GM19193 (cell line): ENCODE data around the gene GLI3.

Experiments
- POLR2A ChIP-seq: IDR thresholded peaks from 4 replicates; pipeline ENCODE4 v1.6.1; 2011; ENCODE audit not compliant: insufficient read depth, insufficient read length; ENCODE audit errors: extremely low read depth

Gene GLI3

DNA sequence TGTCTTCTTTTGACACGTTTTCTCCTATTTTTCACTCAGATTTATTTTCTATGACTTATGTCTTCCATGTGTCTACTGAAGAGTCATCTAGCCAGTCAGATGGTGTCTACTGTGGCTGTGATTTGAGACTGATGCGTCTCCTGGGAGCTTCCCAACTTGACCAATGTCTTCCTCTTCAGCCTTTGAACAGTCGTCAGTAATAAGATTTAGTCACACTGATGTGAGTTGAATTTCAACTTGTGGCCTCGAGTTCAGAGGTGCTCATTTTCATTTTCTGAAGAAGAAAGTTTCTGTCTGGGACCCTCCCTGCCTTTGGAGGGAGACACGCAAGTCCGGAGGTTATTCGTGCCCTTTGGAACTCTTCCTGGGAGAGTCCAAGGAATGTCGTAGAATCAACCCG lies 312.2 kb downstream of the GLI3 start:
- no peak for TF ChIP-seq POLR2A

DNA sequence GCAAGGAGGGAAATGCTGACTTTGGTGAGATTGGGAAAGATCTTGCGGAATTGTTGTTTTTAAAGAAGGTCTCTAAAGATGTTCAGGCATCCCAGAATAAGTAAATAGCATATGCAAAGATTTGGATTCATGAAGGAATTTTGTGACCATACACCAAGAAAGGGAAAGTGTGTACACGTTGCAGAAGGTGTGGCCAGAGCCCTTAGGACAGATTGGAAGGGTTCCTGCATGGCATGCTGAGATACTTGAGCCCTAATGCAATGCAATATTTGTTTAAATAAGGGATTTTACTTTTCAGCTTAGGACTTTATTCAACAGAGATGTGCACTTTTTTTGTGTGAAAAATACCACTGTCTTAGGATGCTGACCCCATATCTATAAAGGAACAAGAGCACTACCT lies 314.6 kb downstream of the GLI3 start:
- TF ChIP-seq POLR2A = no peak

DNA sequence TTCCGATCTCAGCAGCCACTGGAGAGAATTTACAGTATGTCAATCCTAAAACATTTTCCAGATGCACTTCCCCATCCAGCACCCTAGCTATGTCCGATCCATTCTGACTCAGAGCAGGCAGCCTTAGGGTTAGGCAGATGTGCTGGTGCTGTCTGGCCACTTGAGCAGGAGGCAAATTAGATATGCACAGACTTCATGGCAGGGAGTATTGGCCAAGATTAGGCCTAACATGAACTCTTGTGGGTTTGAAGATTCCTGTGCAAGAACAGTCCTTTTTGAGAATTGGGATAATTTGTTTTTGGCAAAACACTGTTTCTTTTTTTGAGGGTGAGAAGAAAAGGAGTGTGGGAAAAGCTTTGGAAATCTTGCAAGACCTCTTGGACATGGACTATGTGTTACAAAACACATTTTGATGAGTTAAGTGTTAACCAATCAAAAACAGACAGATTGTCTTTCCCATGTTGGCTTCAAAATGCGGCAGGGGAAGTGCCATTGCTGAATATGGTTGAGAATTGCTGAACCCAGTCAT lies 315.5 kb downstream of the GLI3 start:
- no peak for TF ChIP-seq POLR2A

DNA sequence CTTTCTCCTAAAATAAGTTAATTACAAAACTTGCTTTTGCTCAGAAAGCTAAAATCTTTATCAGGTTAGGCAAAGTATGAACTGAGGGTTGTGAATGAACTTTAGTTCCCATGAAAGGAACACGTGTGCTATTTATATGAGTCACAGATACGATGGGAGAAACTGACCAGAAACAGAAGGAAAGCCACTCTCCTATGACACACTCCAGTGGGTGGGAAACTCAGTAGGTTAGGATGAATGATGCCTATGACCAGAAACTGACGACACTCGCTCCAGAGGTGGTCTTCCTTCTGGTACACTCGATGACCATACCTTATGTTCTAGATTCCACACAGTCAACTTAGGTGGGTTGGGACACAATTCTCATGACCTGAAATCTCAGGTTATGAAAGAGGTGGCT lies 318.4 kb downstream of the GLI3 start:
- TF ChIP-seq POLR2A = no peak

DNA sequence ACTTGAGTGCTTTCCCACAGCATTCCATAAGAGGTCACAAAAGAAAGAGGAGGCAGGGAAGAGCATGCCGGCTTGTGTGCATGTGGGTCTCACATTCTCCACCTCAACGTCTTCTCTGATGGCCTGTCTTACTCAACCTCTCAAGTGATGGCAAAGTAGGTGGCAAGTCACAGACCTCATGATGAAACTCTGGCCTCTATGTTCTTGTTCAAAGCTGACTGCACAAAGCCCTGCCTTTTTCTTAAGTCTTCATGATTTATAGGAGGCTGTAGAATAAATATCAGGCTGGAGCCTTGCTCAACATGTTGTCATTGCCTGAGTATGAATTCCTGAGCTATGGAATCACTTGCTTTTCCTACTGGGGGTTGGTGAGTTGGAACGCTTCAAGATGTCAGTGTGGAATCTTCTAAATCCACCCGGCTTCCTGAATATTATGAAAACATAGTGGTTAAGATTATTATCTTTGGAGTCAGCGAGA lies 320.5 kb downstream of the GLI3 start:
- TF ChIP-seq POLR2A = no peak

DNA sequence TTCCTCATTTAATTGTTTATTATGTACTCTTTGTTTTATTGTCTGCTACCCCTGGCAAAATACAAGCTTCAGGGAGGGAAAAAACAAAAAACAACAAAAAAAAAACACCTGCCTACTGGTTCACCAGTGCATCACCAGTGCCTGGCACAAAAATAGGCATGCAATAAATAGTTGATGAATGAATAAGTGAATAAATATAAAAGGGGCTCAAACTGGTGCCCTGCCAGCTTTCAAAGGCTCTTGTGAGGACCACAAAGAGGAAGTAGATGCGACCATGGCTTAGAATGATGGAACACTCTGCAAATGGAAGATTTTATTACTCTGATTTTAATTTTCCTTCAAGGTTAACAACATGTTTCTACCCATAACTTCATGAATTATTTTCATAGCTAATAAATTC lies 321.1 kb downstream of the GLI3 start:
- no peak for TF ChIP-seq POLR2A

DNA sequence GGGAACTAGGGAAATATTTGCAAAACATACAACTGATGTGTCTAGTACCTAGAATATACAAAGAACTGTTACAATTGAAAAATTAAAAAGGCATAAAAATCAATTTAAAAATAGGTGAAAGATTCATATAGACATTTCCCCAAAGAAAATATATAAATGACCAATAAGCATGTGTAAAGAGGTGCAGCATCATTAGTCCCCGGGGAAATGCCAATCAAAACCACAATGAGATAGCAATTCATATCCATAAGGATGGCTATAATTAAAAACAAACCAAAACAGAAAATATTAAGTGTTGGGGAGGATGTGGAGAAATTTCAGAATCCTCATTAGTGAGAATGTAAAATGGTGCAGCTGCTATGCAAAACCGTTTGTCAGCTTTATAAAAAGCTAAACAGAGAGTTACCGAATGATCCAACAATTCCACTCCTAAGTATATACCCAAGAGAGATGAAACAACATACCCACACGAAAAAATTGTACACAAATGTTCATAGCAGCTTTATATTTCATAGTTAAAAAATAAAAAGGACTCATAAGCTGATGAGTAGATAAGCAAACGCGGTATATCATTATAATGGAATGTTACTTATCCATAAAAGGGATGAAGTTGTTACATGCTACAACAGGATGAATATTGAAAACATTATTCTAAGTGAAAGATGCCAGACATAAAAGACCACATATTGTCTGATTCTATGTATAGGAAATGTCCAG lies 324.0 kb downstream of the GLI3 start:
- no peak for TF ChIP-seq POLR2A

DNA sequence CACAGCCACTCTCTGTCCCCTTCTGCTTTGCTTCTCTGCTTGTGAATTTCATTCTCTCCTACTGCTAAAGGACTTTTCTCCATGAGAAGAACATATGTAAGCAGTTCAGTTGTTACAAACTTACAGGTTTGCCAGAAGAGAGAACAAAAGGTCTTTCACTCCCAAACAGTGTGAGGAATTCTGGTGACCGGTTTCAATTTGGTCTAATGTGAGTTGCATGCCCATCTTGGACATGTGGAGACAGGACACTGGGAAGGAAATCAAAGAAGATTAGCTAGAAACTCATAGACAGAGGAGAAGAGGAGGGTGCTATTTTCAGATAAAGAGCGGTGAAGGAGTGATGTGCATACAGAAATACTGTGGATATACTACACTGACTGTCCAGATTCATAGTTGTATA lies 324.6 kb downstream of the GLI3 start:
- TF ChIP-seq POLR2A = no peak

DNA sequence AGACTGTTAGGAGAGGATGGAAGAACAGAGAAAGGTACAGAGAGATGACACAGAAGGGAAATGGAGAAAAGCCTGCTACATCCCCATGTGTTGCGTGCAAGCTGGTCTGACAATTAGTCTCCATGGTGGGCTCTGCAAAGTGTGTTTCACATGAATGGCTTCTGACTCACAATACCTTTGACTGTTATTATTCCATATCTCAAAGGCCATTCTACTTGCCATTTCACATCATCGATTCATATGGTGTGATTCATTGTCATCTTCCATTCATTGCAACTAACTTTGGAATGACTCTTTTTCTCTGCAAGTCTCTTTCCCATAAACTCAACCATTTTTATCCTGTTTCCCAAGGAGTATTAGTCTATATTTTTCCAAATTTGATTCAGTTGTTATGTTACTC lies 325.2 kb downstream of the GLI3 start:
- TF ChIP-seq POLR2A = no peak
